HG03571 (cell line): ENCODE measurements around the gene MTFR2.

Source experiments
- ATAC-seq: cut with Tn5 transposase; IDR thresholded peaks from one replicate; pipeline ENCODE4 v1.9.1; 2021; ENCODE audit not compliant: unreplicated experiment

MTFR2 gene

GRCh38 chr6:136189104-136189503 is 61.0 kb downstream of the MTFR2 start:
- ATAC-seq: no peak

GRCh38 chr6:136188486-136188885 is 61.6 kb downstream of the MTFR2 start:
- no peak for ATAC-seq

- ATAC-seq: no peak
These were observed 63.7 kb downstream of the MTFR2 start for GRCh38 chr6:136186363-136186762.

GRCh38 chr6:136184738-136185137 is 65.4 kb downstream of the MTFR2 start:
- no peak for ATAC-seq

- ATAC-seq: no peak
These were observed 68.2 kb downstream of the MTFR2 start for GRCh38 chr6:136181861-136182260.

- ATAC-seq: no peak
These were observed 68.6 kb downstream of the MTFR2 start for GRCh38 chr6:136181512-136181833.
